H1 (cell line): ENCODE measurements around the gene MIS18A.

Experiments used
- BRCA1 ChIP-seq: IDR thresholded peaks from 2 replicates; pipeline ENCODE4 v1.6.1; 2012; ENCODE audit warnings: low read depth, low read length, improper control_type of control experiment
- CTCF ChIP-seq, 3 experiments: IDR thresholded peaks; 1 replicate in 2 of 3; 2 replicates in 1 of 3; pipeline versions ENCODE4 v1.5.1 to v1.6.1; 2011; ENCODE audit warnings: low read length in 3 of 3, mild to moderate bottlenecking in 3 of 3, inconsistent platforms in 2 of 3, low read depth in 1 of 3, moderate library complexity in 1 of 3; ENCODE audit not compliant: insufficient read depth in 1 of 3; ENCODE audit errors: control extremely low read depth in 1 of 3
- EGR1 ChIP-seq: IDR thresholded peaks from 2 replicates; pipeline ENCODE4 v1.6.1; 2011; ENCODE audit warnings: low read depth, low read length, borderline replicate concordance
- EZH2 ChIP-seq: fragments of 200-600 bp; sonication (generic); IDR thresholded peaks from 2 replicates; pipeline ENCODE4 v1.7.1; 2012; ENCODE audit warnings: low read depth, mild to moderate bottlenecking, moderate library complexity, low read length, inconsistent platforms; ENCODE audit not compliant: severe bottlenecking
- GTF2F1 ChIP-seq: IDR thresholded peaks from 2 replicates; pipeline ENCODE4 v1.6.1; 2012; ENCODE audit warnings: low read depth, low read length, improper control_type of control experiment, borderline replicate concordance
- POLR2A ChIP-seq, 2 experiments: IDR thresholded peaks; 1 replicate in 1 of 2; 2 replicates in 1 of 2; pipeline ENCODE4 v1.6.1; 2011; ENCODE audit warnings: low read depth in 2 of 2, low read length in 2 of 2, mild to moderate bottlenecking in 2 of 2; ENCODE audit errors: control extremely low read depth in 1 of 2
- POLR2AphosphoS5 ChIP-seq: IDR thresholded peaks from 2 replicates; pipeline ENCODE4 v1.6.1; 2011; ENCODE audit warnings: low read depth, low read length
- RAD21 ChIP-seq, 2 experiments: IDR thresholded peaks in 1 of 2; conservative IDR thresholded peaks in 1 of 2; 2 replicates each; pipeline ENCODE4 v1.6.1; 2011; ENCODE audit warnings: low read depth in 2 of 2, low read length in 2 of 2, improper control_type of control experiment in 1 of 2, inconsistent platforms in 1 of 2, mild to moderate bottlenecking in 1 of 2, moderate library complexity in 1 of 2
- SIN3A ChIP-seq, 2 experiments: IDR thresholded peaks in 1 of 2; conservative IDR thresholded peaks in 1 of 2; 2 replicates each; pipeline ENCODE4 v1.6.1; 2011 to 2012; ENCODE audit warnings: low read length in 2 of 2, improper control_type of control experiment in 1 of 2, low read depth in 1 of 2, mild to moderate bottlenecking in 1 of 2
- SRF ChIP-seq: IDR thresholded peaks from 2 replicates; pipeline ENCODE4 v1.6.1; 2011; ENCODE audit warnings: mild to moderate bottlenecking, low read depth, low read length, moderate library complexity
- TAF1 ChIP-seq: IDR thresholded peaks from 2 replicates; pipeline ENCODE4 v1.6.1; 2011; ENCODE audit warnings: mild to moderate bottlenecking, low read depth, low read length
- TF ChIP-seq, protein P1 (sequence below): IDR thresholded peaks from 2 replicates; pipeline ENCODE4 v1.6.1; 2011; ENCODE audit warnings: low read depth, mild to moderate bottlenecking, low read length; ENCODE audit not compliant: insufficient read depth

DNA sequence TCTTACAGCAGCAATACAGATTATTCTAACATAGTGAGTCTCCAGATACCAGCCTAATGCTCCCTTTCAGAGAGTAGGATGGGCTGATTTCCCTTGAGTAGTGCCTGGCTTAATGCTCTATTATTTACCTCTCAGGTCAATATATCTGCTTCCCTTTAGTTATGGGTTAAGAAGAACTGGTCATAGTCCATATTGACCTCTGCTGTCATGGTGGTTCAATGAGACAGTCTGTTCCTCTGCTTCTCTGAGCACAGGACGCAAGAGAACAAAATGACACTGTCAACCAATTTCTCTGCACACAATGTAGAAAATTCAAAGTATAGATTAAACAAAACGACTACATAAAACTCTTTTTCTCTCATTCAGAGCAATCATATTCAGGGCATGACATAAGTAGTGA, 22.7 kb upstream of the MIS18A start:
- TF ChIP-seq CTCF (IDR thresholded peaks at IDR 0.05; ENCODE audit: control extremely low read depth in 1 of 3, insufficient read depth in 1 of 3, low read depth in 1 of 3, low read length in 3 of 3) (no peak), TAF1 (no peak), POLR2AphosphoS5 (no peak), EGR1 (no peak), SIN3A (conservative IDR thresholded peaks at IDR 0.05 in 1 of 2, IDR thresholded peaks at IDR 0.05 in 1 of 2; ENCODE audit: low read depth in 1 of 2, low read length in 2 of 2) (no peak), EZH2 (no peak), SRF (no peak), POLR2A (IDR thresholded peaks at IDR 0.05; ENCODE audit: control extremely low read depth in 1 of 2, low read depth in 2 of 2, low read length in 2 of 2) (no peak), GTF2F1 (no peak), RAD21 (IDR thresholded peaks at IDR 0.05 in 1 of 2, conservative IDR thresholded peaks at IDR 0.05 in 1 of 2; ENCODE audit: low read depth in 2 of 2, low read length in 2 of 2) (no peak), BRCA1 (no peak)
- TF ChIP-seq, protein P1, sequence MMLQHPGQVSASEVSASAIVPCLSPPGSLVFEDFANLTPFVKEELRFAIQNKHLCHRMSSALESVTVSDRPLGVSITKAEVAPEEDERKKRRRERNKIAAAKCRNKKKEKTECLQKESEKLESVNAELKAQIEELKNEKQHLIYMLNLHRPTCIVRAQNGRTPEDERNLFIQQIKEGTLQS = no peak
